ENCODE results near the gene SFMBT1. TPM values are rescaled to one million over a fixed set of nuclear protein-coding genes. Genes with fewer than 3 reads are reported as not detected.

The SFMBT1 gene
- total and polyA plus RNA-seq, 2 experiments from 2014 or later, result 5.3 to 24.0 TPM

- TF ChIP-seq CREB1 (CRISPR knock-in tag; IDR thresholded peaks at IDR 0.05; ENCODE audit: low read depth) (no peak), ZNF114 (CRISPR knock-in tag; IDR thresholded peaks at IDR 0.05) (no peak), ZNF331 (CRISPR knock-in tag; IDR thresholded peaks at IDR 0.05; ENCODE audit: low read depth) (no peak), JUNB (IDR thresholded peaks at IDR 0.05; ENCODE audit: unreplicated experiment) (no peak), STAT1 (IDR thresholded peaks at IDR 0.05; ENCODE audit: unreplicated experiment) (no peak), EZH2 (IDR thresholded peaks at IDR 0.05; ENCODE audit: low read depth, unreplicated experiment) (no peak), POLR2AphosphoS5 (IDR thresholded peaks at IDR 0.05; ENCODE audit: low read depth) (no peak), NANOG (IDR thresholded peaks at IDR 0.05; ENCODE audit: borderline replicate concordance) (no peak), EZH2phosphoT487 (IDR thresholded peaks at IDR 0.05; ENCODE audit: unreplicated experiment) (no peak), ZNF462 (CRISPR knock-in tag; IDR thresholded peaks at IDR 0.05) (no peak)
- TF ChIP-seq, protein P1, sequence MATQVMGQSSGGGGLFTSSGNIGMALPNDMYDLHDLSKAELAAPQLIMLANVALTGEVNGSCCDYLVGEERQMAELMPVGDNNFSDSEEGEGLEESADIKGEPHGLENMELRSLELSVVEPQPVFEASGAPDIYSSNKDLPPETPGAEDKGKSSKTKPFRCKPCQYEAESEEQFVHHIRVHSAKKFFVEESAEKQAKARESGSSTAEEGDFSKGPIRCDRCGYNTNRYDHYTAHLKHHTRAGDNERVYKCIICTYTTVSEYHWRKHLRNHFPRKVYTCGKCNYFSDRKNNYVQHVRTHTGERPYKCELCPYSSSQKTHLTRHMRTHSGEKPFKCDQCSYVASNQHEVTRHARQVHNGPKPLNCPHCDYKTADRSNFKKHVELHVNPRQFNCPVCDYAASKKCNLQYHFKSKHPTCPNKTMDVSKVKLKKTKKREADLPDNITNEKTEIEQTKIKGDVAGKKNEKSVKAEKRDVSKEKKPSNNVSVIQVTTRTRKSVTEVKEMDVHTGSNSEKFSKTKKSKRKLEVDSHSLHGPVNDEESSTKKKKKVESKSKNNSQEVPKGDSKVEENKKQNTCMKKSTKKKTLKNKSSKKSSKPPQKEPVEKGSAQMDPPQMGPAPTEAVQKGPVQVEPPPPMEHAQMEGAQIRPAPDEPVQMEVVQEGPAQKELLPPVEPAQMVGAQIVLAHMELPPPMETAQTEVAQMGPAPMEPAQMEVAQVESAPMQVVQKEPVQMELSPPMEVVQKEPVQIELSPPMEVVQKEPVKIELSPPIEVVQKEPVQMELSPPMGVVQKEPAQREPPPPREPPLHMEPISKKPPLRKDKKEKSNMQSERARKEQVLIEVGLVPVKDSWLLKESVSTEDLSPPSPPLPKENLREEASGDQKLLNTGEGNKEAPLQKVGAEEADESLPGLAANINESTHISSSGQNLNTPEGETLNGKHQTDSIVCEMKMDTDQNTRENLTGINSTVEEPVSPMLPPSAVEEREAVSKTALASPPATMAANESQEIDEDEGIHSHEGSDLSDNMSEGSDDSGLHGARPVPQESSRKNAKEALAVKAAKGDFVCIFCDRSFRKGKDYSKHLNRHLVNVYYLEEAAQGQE (IDR thresholded peaks at IDR 0.05; ENCODE audit: unreplicated experiment), result no peak
- TF ChIP-seq, protein P2, sequence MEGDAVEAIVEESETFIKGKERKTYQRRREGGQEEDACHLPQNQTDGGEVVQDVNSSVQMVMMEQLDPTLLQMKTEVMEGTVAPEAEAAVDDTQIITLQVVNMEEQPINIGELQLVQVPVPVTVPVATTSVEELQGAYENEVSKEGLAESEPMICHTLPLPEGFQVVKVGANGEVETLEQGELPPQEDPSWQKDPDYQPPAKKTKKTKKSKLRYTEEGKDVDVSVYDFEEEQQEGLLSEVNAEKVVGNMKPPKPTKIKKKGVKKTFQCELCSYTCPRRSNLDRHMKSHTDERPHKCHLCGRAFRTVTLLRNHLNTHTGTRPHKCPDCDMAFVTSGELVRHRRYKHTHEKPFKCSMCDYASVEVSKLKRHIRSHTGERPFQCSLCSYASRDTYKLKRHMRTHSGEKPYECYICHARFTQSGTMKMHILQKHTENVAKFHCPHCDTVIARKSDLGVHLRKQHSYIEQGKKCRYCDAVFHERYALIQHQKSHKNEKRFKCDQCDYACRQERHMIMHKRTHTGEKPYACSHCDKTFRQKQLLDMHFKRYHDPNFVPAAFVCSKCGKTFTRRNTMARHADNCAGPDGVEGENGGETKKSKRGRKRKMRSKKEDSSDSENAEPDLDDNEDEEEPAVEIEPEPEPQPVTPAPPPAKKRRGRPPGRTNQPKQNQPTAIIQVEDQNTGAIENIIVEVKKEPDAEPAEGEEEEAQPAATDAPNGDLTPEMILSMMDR (conservative IDR thresholded peaks at IDR 0.05; ENCODE audit: low read depth in 2 of 2), result no peak
- TF ChIP-seq, protein P3, sequence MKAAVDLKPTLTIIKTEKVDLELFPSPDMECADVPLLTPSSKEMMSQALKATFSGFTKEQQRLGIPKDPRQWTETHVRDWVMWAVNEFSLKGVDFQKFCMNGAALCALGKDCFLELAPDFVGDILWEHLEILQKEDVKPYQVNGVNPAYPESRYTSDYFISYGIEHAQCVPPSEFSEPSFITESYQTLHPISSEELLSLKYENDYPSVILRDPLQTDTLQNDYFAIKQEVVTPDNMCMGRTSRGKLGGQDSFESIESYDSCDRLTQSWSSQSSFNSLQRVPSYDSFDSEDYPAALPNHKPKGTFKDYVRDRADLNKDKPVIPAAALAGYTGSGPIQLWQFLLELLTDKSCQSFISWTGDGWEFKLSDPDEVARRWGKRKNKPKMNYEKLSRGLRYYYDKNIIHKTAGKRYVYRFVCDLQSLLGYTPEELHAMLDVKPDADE (IDR thresholded peaks at IDR 0.05), result no peak
Observed at GRCh38 chr3:52998771-52999513, 46.9 kb downstream of the SFMBT1 start.

More at GRCh38 chr3:52998771-52999513, 46.9 kb downstream of the SFMBT1 start:
- no peaks in the 10 kb centered on the region for H3F3A ChIP-seq (replicated peaks; ENCODE audit: low read depth)
- no peaks in the 10 kb centered on the region for H3K9me2 ChIP-seq (ENCODE audit: insufficient read depth)
- Mint-ChIP-seq H3K27ac (no peak overlapping the region), H3K36me3 (ENCODE audit: low read depth) (peaks cover 8% of the 10 kb centered on the region; the same call in 2 of the 3 replicates), H3K4me1 (no peaks in the 10 kb centered on the region; the same call in 2 of the 3 replicates), H3K9me3 (no peaks in the 10 kb centered on the region), H3K4me3 (no peak overlapping the region), H3K27me3 (ENCODE audit: insufficient read depth, low read depth, poor library complexity) (peaks cover 4% of the 10 kb centered on the region)
- H2AFZ ChIP-seq, result no peak overlapping the region
- no peak overlapping the region for H3K27ac ChIP-seq (ENCODE audit: low read depth)
- ATAC-seq, result peak; percentile 78
- no peaks in the 10 kb centered on the region for H3K27me3 ChIP-seq (ENCODE audit: insufficient read depth)
- H3K36me3 ChIP-seq (ENCODE audit: insufficient read depth), result no peaks in the 10 kb centered on the region
- H3K4me1 ChIP-seq (ENCODE audit: insufficient read depth), result no peaks in the 10 kb centered on the region
- H3K4me3 ChIP-seq, result no peak overlapping the region
- H4K20me1 ChIP-seq (replicated peaks; ENCODE audit: insufficient read depth), result no peaks in the 10 kb centered on the region
- 0 out of 2 replicates have a peak, but pooled peaks cover 7% of the 10 kb centered on the region for H3K79me2 ChIP-seq (replicated peaks; ENCODE audit: insufficient read depth)
- peak; percentile 33 for DNase-seq (ENCODE audit: low spot score)
- no peak overlapping the region for H3K4me2 ChIP-seq

Measured in GM23338 (cell line).